BE2C (cell line): Measurements from ENCODE around the gene CT45A6. TPM values are rescaled to one million over a fixed set of nuclear protein-coding genes. Genes with fewer than 3 reads are reported as not detected.
"Not testable (repeated sequence)": the region's sequence is repeated elsewhere in the genome, so short reads cannot be mapped to it uniquely, and the experiment has no call there.

Source experiments
- DNase-seq: peaks from one replicate; pipeline ENCODE4 v3.0.0-alpha.2; 2020
- H3K27me3 ChIP-seq: fragments of 250-450 bp; sonication (Bioruptor Pico); 2 replicates; pipeline ENCODE4 v1.5.1; 2020; ENCODE audit warnings: mild to moderate bottlenecking
- H3K36me3 ChIP-seq: fragments of 250-450 bp; sonication (Bioruptor Pico); 2 replicates; pipeline ENCODE4 v1.5.1; 2020; ENCODE audit warnings: mild to moderate bottlenecking
- H3K4me1 ChIP-seq: fragments of 250-450 bp; sonication (Bioruptor Pico); 2 replicates; pipeline ENCODE4 v1.5.1; 2020
- H3K4me3 ChIP-seq: 2 replicates; pipeline ENCODE4 v1.5.1; 2011; ENCODE audit warnings: low read depth, low read length
- H3K9me3 ChIP-seq: fragments of 250-450 bp; sonication (Bioruptor Pico); 2 replicates; pipeline ENCODE4 v1.5.1; 2020
- polyA plus RNA-seq: library from polyadenylated mRNA; unstranded; fragments of >200 nt; gene quantifications from one replicate; pipeline ENCODE4 v1.2.1, GENCODE V29; 2012; ENCODE audit warnings: low read depth, missing spikeins; ENCODE audit not compliant: insufficient read length, insufficient read depth

CT45A6 gene, protein sequence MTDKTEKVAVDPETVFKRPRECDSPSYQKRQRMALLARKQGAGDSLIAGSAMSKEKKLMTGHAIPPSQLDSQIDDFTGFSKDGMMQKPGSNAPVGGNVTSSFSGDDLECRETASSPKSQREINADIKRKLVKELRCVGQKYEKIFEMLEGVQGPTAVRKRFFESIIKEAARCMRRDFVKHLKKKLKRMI
- not detected for polyA plus RNA-seq

DNA sequence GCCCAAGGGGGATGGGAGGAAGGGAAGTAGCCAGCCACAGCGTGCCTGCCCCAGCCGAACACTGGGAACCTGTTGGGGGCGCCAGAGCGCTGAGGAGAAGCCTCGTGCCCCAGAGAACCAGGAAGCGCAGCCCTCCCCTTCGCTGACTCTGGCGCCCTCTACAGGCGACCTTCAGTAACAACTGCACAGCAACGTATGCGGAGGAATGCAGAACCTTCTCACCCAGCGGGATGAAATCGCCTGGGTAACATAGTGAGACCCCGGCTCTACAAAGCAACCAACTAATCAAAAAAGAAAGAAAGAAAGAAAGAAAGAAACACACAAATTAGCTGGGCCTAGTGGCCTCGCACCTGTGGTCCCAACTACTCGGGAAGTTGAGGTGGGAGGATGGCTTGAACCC lies at the start of gene CT45A6:
Gene CT45A6, minus strand, starts transcription at position 101 of the 400 bp plus-strand sequence. CDS start 3,794 bp downstream, outside the sequence.
- not testable (repeated sequence) for H3K36me3 ChIP-seq, H3K4me1 ChIP-seq, H3K27me3 ChIP-seq, H3K4me3 ChIP-seq, DNase-seq, H3K9me3 ChIP-seq

DNA sequence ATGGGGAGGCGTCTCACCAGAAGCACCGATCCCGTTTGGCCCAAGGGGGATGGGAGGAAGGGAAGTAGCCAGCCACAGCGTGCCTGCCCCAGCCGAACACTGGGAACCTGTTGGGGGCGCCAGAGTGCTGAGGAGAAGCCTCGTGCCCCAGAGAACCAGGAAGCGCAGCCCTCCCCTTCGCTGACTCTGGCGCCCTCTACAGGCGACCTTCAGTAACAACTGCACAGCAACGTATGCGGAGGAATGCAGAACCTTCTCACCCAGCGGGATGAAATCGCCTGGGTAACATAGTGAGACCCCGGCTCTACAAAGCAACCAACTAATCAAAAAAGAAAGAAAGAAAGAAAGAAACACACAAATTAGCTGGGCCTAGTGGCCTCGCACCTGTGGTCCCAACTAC lies 34.6 kb upstream of the CT45A6 start, which contains the start of gene CT45A7:
Gene CT45A7, minus strand, starts transcription at position 101 of the 400 bp plus-strand sequence. CDS start 3,747 bp downstream, outside the sequence.
- DNase-seq, H3K27me3 ChIP-seq, H3K36me3 ChIP-seq, H3K9me3 ChIP-seq, H3K4me1 ChIP-seq, H3K4me3 ChIP-seq: not testable (repeated sequence)

DNA sequence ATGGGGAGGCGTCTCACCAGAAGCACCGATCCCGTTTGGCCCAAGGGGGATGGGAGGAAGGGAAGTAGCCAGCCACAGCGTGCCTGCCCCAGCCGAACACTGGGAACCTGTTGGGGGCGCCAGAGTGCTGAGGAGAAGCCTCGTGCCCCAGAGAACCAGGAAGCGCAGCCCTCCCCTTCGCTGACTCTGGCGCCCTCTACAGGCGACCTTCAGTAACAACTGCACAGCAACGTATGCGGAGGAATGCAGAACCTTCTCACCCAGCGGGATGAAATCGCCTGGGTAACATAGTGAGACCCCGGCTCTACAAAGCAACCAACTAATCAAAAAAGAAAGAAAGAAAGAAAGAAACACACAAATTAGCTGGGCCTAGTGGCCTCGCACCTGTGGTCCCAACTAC lies 17.3 kb upstream of the CT45A6 start, which contains the start of gene CT45A2:
Gene CT45A2, minus strand, starts transcription at position 101 of the 400 bp plus-strand sequence. CDS start 3,747 bp downstream, outside the sequence.
- H3K4me3 ChIP-seq, H3K36me3 ChIP-seq, DNase-seq, H3K4me1 ChIP-seq, H3K27me3 ChIP-seq, H3K9me3 ChIP-seq: not testable (repeated sequence)

DNA sequence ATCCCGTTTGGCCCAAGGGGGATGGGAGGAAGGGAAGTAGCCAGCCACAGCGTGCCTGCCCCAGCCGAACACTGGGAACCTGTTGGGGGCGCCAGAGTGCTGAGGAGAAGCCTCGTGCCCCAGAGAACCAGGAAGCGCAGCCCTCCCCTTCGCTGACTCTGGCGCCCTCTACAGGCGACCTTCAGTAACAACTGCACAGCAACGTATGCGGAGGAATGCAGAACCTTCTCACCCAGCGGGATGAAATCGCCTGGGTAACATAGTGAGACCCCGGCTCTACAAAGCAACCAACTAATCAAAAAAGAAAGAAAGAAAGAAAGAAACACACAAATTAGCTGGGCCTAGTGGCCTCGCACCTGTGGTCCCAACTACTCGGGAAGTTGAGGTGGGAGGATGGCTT lies 17.2 kb downstream of the CT45A6 start, which contains the start of gene CT45A5:
Gene CT45A5, minus strand, starts transcription at position 101 of the 400 bp plus-strand sequence. CDS start 3,774 bp downstream, outside the sequence.
- not testable (repeated sequence) for H3K9me3 ChIP-seq, H3K4me3 ChIP-seq, DNase-seq, H3K36me3 ChIP-seq, H3K27me3 ChIP-seq, H3K4me1 ChIP-seq

DNA sequence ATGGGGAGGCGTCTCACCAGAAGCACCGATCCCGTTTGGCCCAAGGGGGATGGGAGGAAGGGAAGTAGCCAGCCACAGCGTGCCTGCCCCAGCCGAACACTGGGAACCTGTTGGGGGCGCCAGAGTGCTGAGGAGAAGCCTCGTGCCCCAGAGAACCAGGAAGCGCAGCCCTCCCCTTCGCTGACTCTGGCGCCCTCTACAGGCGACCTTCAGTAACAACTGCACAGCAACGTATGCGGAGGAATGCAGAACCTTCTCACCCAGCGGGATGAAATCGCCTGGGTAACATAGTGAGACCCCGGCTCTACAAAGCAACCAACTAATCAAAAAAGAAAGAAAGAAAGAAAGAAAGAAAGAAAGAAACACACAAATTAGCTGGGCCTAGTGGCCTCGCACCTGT lies 34.5 kb downstream of the CT45A6 start, which contains the start of gene CT45A3:
Gene CT45A3, minus strand, starts transcription at position 101 of the 400 bp plus-strand sequence. CDS start 3,747 bp downstream, outside the sequence.
- not testable (repeated sequence) for H3K4me3 ChIP-seq, H3K36me3 ChIP-seq

DNA sequence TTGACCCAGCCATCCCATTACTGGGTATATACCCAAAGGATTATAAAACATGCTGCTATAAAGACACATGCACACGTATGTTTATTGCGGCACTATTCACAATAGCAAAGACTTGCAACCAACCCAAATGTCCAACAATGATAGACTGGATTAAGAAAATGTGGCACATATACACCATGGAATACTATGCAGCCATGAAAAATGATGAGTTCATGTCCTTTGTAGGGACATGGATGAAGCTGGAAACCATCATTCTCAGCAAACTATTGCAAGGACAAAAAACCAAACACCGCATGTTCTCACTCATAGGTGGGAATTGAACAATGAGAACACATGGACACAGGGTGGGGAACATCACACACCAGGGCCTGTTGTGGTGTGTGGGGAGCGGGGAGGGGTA lies 57.8 kb downstream of the CT45A6 start:
- not testable (repeated sequence) for H3K9me3 ChIP-seq, H3K36me3 ChIP-seq, H3K4me3 ChIP-seq, H3K27me3 ChIP-seq, H3K4me1 ChIP-seq, DNase-seq

More for the DNA sequence above, 34.5 kb downstream of the CT45A6 start, which contains the start of gene CT45A3:
- not testable (repeated sequence) for H3K9me3 ChIP-seq, DNase-seq, H3K27me3 ChIP-seq, H3K4me1 ChIP-seq
